PC-9 (cell line): ENCODE results near the gene GAGE2A. TPM values are rescaled to one million over a fixed set of nuclear protein-coding genes. Genes with fewer than 3 reads are reported as not detected.

Source experiments
- BruUV-seq: library from RNA; stranded (reverse); fragments of 400-500 nt; replicated peaks from 2 replicates; lab custom pipeline; 2021; lab: Mats Ljungman, UMichigan
- CTCF ChIA-PET: fragments of 300-600 bp; sonication (Branson Sonifier 250); formaldehyde crosslinking; loops from one replicate; lab custom pipeline; 2022; ENCODE audit warnings: antibody characterized with exemption; lab: Charles Lee
- POLR2A ChIA-PET: fragments of 300-600 bp; sonication (Branson Sonifier 250); formaldehyde crosslinking; loops from one replicate; lab custom pipeline; 2022; ENCODE audit warnings: antibody characterized with exemption; ENCODE audit not compliant: unreplicated experiment; lab: Charles Lee
- DNase-seq, 2 experiments: peaks; one replicate each; pipeline versions ENCODE4 v3.0.0 to v3.0.0-alpha.2; 2015 to 2022; ENCODE audit warnings: mixed read lengths in 1 of 2
- H2AFZ ChIP-seq: fragments of 200-600 bp; sonication (generic); 2 replicates; pipeline ENCODE4 v1.8.1; 2017; ENCODE audit warnings: antibody characterized with exemption
- H3F3A ChIP-seq: fragments of 200-600 bp; sonication (generic); 2 replicates; pipeline ENCODE4 v1.8.1; 2017; ENCODE audit warnings: antibody characterized with exemption, mild to moderate bottlenecking, low read depth; ENCODE audit not compliant: insufficient read depth
- H3K27ac ChIP-seq: fragments of 200-600 bp; sonication (generic); 2 replicates; pipeline ENCODE4 v1.6.1; 2016; ENCODE audit warnings: mixed run types
- H3K27me3 ChIP-seq: fragments of 200-600 bp; sonication (generic); 2 replicates; pipeline ENCODE4 v1.6.1; 2016; ENCODE audit warnings: low read depth, mixed run types; ENCODE audit not compliant: insufficient read depth
- H3K36me3 ChIP-seq: fragments of 200-600 bp; sonication (generic); 2 replicates; pipeline ENCODE4 v1.6.1; 2016; ENCODE audit warnings: low read depth, mixed run types
- H3K4me1 ChIP-seq: fragments of 200-600 bp; sonication (generic); replicated peaks from 2 replicates; pipeline ENCODE4 v1.6.1; 2016; ENCODE audit warnings: mixed run types; ENCODE audit not compliant: insufficient read depth
- H3K4me2 ChIP-seq: fragments of 200-600 bp; sonication (generic); 2 replicates; pipeline ENCODE4 v1.6.1; 2017; ENCODE audit warnings: mixed run types
- H3K4me3 ChIP-seq: fragments of 200-600 bp; sonication (generic); 2 replicates; pipeline ENCODE4 v1.6.1; 2016; ENCODE audit warnings: mixed run types
- H3K79me2 ChIP-seq: fragments of 200-600 bp; sonication (generic); 2 replicates; pipeline ENCODE4 v1.6.1; 2017; ENCODE audit warnings: low read depth, mixed run types
- H3K9me2 ChIP-seq: fragments of 200-600 bp; sonication (generic); 2 replicates; pipeline ENCODE4 v1.8.1; 2017; ENCODE audit warnings: mild to moderate bottlenecking; ENCODE audit not compliant: insufficient read depth
- H3K9me3 ChIP-seq: fragments of 200-600 bp; sonication (generic); 2 replicates; pipeline ENCODE4 v1.8.1; 2016; ENCODE audit warnings: low read depth; ENCODE audit not compliant: insufficient read depth
- H4K20me1 ChIP-seq: fragments of 200-600 bp; sonication (generic); 2 replicates; pipeline ENCODE4 v1.8.1; 2017; ENCODE audit not compliant: insufficient read depth
- CTCF ChIP-seq: fragments of 200-600 bp; sonication (generic); conservative IDR thresholded peaks from 2 replicates; pipeline ENCODE4 v1.6.1; 2017; ENCODE audit warnings: mixed run types, antibody characterized with exemption, mild to moderate bottlenecking, moderate library complexity
- EZH2 ChIP-seq: fragments of 200-600 bp; sonication (generic); IDR thresholded peaks from 2 replicates; pipeline ENCODE4 v1.8.0; 2017; ENCODE audit warnings: antibody characterized with exemption, low read depth
- intact Hi-C: fragments of 100-400 bp; cut with micrococcal nuclease; formaldehyde crosslinking; loops from one replicate; pipeline ENCODE4 v1.10.0; 2022; ENCODE audit not compliant: unreplicated experiment
- total RNA-seq: library from RNA; stranded (reverse); gene quantifications from 2 replicates; pipeline ENCODE4 v1.2.3, GENCODE V29; 2021

The GAGE2A gene
- total RNA-seq, 1 experiment from 2014 or later, result not detected

GRCh38 chrX:49618574-49618973 lies 29.3 kb downstream of the GAGE2A start:
- CTCF ChIA-PET, result no interaction called here
- Histone ChIP-seq H4K20me1 (no peaks in the 10 kb centered on the region), H3K4me1 (no peaks in the 10 kb centered on the region), H3K27me3 (no peaks in the 10 kb centered on the region), H3K27ac (no peak overlapping the region), H2AFZ (no peak overlapping the region), H3F3A (no peaks in the 10 kb centered on the region), H3K9me3 (no peaks in the 10 kb centered on the region), H3K4me3 (no peak overlapping the region), H3K36me3 (no peaks in the 10 kb centered on the region), H3K4me2 (no peak overlapping the region), H3K9me2 (no peaks in the 10 kb centered on the region), H3K79me2 (no peaks in the 10 kb centered on the region)
- BruUV-seq, result no TSS peak
- intact Hi-C loops, result no loop called here
- no peak for TF ChIP-seq EZH2
- no peak for TF ChIP-seq CTCF
- no peak for DNase-seq
- POLR2A ChIA-PET, result no interaction called here

DNA sequence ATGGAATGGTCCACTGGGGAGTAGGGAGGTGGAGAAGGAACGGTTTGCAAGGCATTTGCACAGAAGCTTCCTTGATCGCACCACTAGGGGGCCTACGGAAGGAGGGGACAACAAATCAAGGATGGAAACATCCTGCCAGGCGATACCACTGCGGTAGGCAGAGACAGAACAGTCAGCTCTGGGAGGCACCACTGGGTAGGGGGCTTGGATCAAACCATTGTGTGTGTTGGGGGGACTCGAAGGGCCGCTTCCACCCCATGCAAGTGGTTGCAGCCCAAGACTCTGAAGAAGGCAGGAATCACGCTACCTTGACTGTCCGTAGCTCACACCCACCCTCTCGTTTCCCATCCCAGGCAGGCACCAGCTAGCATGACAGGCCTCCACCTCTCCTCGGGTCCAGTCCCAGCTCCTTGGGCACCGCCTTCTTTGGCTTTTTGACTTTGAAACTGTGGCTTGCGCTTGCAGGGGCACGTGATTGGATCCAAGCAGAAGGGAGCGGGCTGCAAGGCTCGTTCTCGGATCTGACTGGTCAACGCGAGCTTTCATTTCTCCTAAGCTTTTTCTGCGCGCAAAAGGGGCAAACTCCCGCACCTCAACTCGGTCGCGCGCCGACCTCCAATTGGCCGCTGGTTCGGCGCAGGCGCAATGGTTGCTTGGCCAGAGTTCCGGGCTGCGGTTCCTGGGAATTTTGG lies 37.9 kb downstream of the GAGE2A start:
- CTCF ChIA-PET, result no interaction called here
- TF ChIP-seq EZH2, result no peak
- TF ChIP-seq CTCF, result no peak
- no TSS peak for BruUV-seq
- no peaks in the 10 kb centered on the region for H3K4me1 ChIP-seq
- intact Hi-C loops, result no loop called here
- no peak overlapping the region for H3K4me2 ChIP-seq
- no peak overlapping the region for H3K27ac ChIP-seq
- no peak for DNase-seq
- no peaks in the 10 kb centered on the region for H3F3A ChIP-seq
- H3K36me3 ChIP-seq, result no peaks in the 10 kb centered on the region
- H2AFZ ChIP-seq, result no peak overlapping the region
- no peaks in the 10 kb centered on the region for H4K20me1 ChIP-seq
- POLR2A ChIA-PET, result no interaction called here
- H3K9me2 ChIP-seq, result no peaks in the 10 kb centered on the region
- no peaks in the 10 kb centered on the region for H3K9me3 ChIP-seq
- H3K79me2 ChIP-seq, result no peaks in the 10 kb centered on the region
- no peaks in the 10 kb centered on the region for H3K27me3 ChIP-seq
- no peak overlapping the region for H3K4me3 ChIP-seq

- Histone ChIP-seq H3K79me2 (no peaks in the 10 kb centered on the region), H3K9me3 (no peaks in the 10 kb centered on the region), H3F3A (no peaks in the 10 kb centered on the region), H3K9me2 (no peaks in the 10 kb centered on the region), H3K4me3 (no peak overlapping the region), H4K20me1 (no peaks in the 10 kb centered on the region), H2AFZ (no peak overlapping the region), H3K4me1 (no peaks in the 10 kb centered on the region), H3K27ac (no peak overlapping the region), H3K36me3 (no peaks in the 10 kb centered on the region), H3K4me2 (no peak overlapping the region), H3K27me3 (no peaks in the 10 kb centered on the region)
- ChIA-PET POLR2A (no interaction called here), CTCF (no interaction called here)
- no TSS peak for BruUV-seq
- no peak for TF ChIP-seq CTCF
- no peak for TF ChIP-seq EZH2
- intact Hi-C loops, result no loop called here
- no peak for DNase-seq
Observed at GRCh38 chrX:49644991-49645637, 55.8 kb downstream of the GAGE2A start.

Other genes with a start within 250 kb of the GAGE2A start
- gene GAGE12C, start 57.3 kb upstream of the GAGE2A start, total RNA-seq, result not detected in 2 replicates
- gene GAGE12D, start 47.8 kb upstream of the GAGE2A start, total RNA-seq, result not detected in 2 replicates
- not detected in 2 replicates for gene GAGE12E, start 38.2 kb upstream of the GAGE2A start, total RNA-seq
- not detected in 2 replicates for gene GAGE12F, start 28.7 kb upstream of the GAGE2A start, total RNA-seq
- gene GAGE12G, start 19.1 kb upstream of the GAGE2A start, total RNA-seq, result not detected in 2 replicates
- gene GAGE12H, start 9.5 kb upstream of the GAGE2A start, total RNA-seq, result not detected in 2 replicates
- gene GAGE1, start 9.5 kb downstream of the GAGE2A start, total RNA-seq, result not detected in 2 replicates
- not detected in 2 replicates for gene PAGE1, start 106.5 kb downstream of the GAGE2A start, total RNA-seq
- gene PAGE4, start 239.8 kb downstream of the GAGE2A start, total RNA-seq, result not detected in 2 replicates